CD14-positive monocyte (primary cell): ENCODE measurements around the gene SCARB2. TPM values are rescaled to one million over a fixed set of nuclear protein-coding genes. Genes with fewer than 3 reads are reported as not detected.

Source experiments
- DNase-seq, 3 donors: peaks; one replicate each; pipeline ENCODE4 v3.0.0-alpha.2; 2011 to 2022
- H2AFZ ChIP-seq: 2 replicates; pipeline ENCODE4 v1.6.0; 2012; ENCODE audit warnings: mild to moderate bottlenecking, low read depth, low read length, inconsistent platforms; ENCODE audit not compliant: insufficient read depth, poor library complexity, severe bottlenecking
- H3K27ac ChIP-seq, 2 donors: 1 replicate in 1 of 2; 2 replicates in 1 of 2; pipeline ENCODE4 v1.5.1; 2012 to 2013; ENCODE audit warnings: low read length in 2 of 2, control low read depth in 1 of 2, inconsistent platforms in 1 of 2, low read depth in 1 of 2, mild to moderate bottlenecking in 1 of 2
- H3K27me3 ChIP-seq, 2 donors: one replicate each; pipeline versions ENCODE4 v1.6.0 to v1.6.1; 2011 to 2013; ENCODE audit warnings: low read length in 2 of 2; ENCODE audit not compliant: control insufficient read depth in 2 of 2, insufficient read depth in 2 of 2
- H3K36me3 ChIP-seq, 2 donors: replicated peaks in 1 of 2; 1 replicate in 1 of 2; 2 replicates in 1 of 2; pipeline versions ENCODE4 v1.5.1 to v1.6.1; 2012 to 2013; ENCODE audit warnings: low read length in 2 of 2, control low read depth in 1 of 2, inconsistent platforms in 1 of 2, mild to moderate bottlenecking in 1 of 2; ENCODE audit not compliant: insufficient read depth in 2 of 2, control insufficient read depth in 1 of 2
- H3K4me1 ChIP-seq, 2 donors: 1 replicate in 1 of 2; 2 replicates in 1 of 2; pipeline versions ENCODE4 v1.5.1 to v1.6.1; 2012 to 2013; ENCODE audit warnings: low read length in 2 of 2, control low read depth in 1 of 2, inconsistent platforms in 1 of 2, mild to moderate bottlenecking in 1 of 2, moderate library complexity in 1 of 2; ENCODE audit not compliant: insufficient read depth in 2 of 2, control insufficient read depth in 1 of 2
- H3K4me2 ChIP-seq: replicated peaks from 2 replicates; pipeline ENCODE3; 2012; ENCODE audit warnings: low read length, moderate library complexity, mild to moderate bottlenecking; ENCODE audit not compliant: poor library complexity, severe bottlenecking; ENCODE audit errors: extremely low read depth
- H3K4me3 ChIP-seq, 3 experiments: fragments of 200-600 bp in 1 of 3; sonication (generic) in 1 of 3; replicated peaks in 1 of 3; 1 replicate in 2 of 3; 2 replicates in 1 of 3; pipeline ENCODE4 v1.5.1; 2011 to 2013; ENCODE audit warnings: low read length in 3 of 3, mild to moderate bottlenecking in 3 of 3, control low read depth in 2 of 3, low read depth in 2 of 3, inconsistent platforms in 1 of 3, moderate library complexity in 1 of 3
- H3K79me2 ChIP-seq: 2 replicates; pipeline ENCODE4 v1.6.0; 2012; ENCODE audit warnings: mild to moderate bottlenecking, control low read depth, inconsistent platforms, low read length, moderate library complexity; ENCODE audit not compliant: insufficient read depth
- H3K9ac ChIP-seq: 2 replicates; pipeline ENCODE4 v1.6.0; 2017; ENCODE audit warnings: low read length, mild to moderate bottlenecking; ENCODE audit not compliant: insufficient read depth, poor library complexity, severe bottlenecking
- H3K9me3 ChIP-seq, 2 donors: replicated peaks in 1 of 2; 1 replicate in 1 of 2; 2 replicates in 1 of 2; pipeline versions ENCODE4 v1.5.1 to v1.6.1; 2012 to 2013; ENCODE audit warnings: low read length in 2 of 2, control low read depth in 1 of 2; ENCODE audit not compliant: control insufficient read depth in 1 of 2, insufficient read depth in 1 of 2
- H4K20me1 ChIP-seq: 2 replicates; pipeline ENCODE4 v1.6.0; 2012; ENCODE audit warnings: mild to moderate bottlenecking, low read length, control low read depth, moderate library complexity; ENCODE audit not compliant: insufficient read depth
- H3K27ac Mint-ChIP-seq, 7 donors: one replicate each; pipeline ENCODE4 v1.8.0; 2020; ENCODE audit warnings: mild to moderate bottlenecking in 7 of 7, mixed read lengths in 7 of 7, moderate library complexity in 6 of 7, inconsistent platforms in 2 of 7
- H3K27me3 Mint-ChIP-seq, 3 donors: one replicate each; pipeline ENCODE4 v1.8.0; 2021 to 2022; ENCODE audit warnings: low read depth in 3 of 3, mild to moderate bottlenecking in 3 of 3, mixed read lengths in 3 of 3, moderate library complexity in 3 of 3, inconsistent platforms in 1 of 3
- H3K36me3 Mint-ChIP-seq, 2 donors: one replicate each; pipeline ENCODE4 v1.8.0; 2020; ENCODE audit warnings: mixed read lengths in 2 of 2, inconsistent platforms in 1 of 2, mild to moderate bottlenecking in 1 of 2
- H3K4me1 Mint-ChIP-seq: one replicate; pipeline ENCODE4 v1.8.0; 2020; ENCODE audit warnings: mild to moderate bottlenecking, mixed read lengths
- H3K4me3 Mint-ChIP-seq, 2 donors: one replicate each; pipeline ENCODE4 v1.8.0; 2020; ENCODE audit warnings: mild to moderate bottlenecking in 2 of 2, mixed read lengths in 2 of 2, moderate library complexity in 1 of 2
- H3K9me3 Mint-ChIP-seq, 7 donors: one replicate each; pipeline ENCODE4 v1.8.0; 2020 to 2022; ENCODE audit warnings: mixed read lengths in 7 of 7, mild to moderate bottlenecking in 6 of 7, moderate library complexity in 6 of 7, inconsistent platforms in 2 of 7
- whole genome bisulfite sequencing: methylation state at CpG from one replicate; pipeline ENCODE4 v1.1.5; 2013; ENCODE audit warnings: missing lambda C conversion rate; ENCODE audit not compliant: insufficient coverage; 5-methylcytosine and 5-hydroxymethylcytosine counted together
- intact Hi-C, 2 donors: fragments of 100-400 bp; cut with micrococcal nuclease; formaldehyde crosslinking; loops; one replicate each; pipeline versions ENCODE4 v1.15.0 to v1.15.1; 2023
- polyA plus RNA-seq, 3 donors: library from polyadenylated mRNA; depleted of rRNA in 1 of 3; unstranded in 2 of 3; stranded (reverse) in 1 of 3; fragments of 300-500 nt in 2 of 3; fragments of >200 nt in 1 of 3; fragmentation: Illumina TruSeq in 2 of 3; gene quantifications; 1 replicate in 2 of 3; 2 replicates in 1 of 3; pipeline ENCODE4 v1.2.3, GENCODE V29; 2012 to 2021
- TF ChIP-seq, protein P1 (sequence below): fragments of 200-600 bp; IDR thresholded peaks from one replicate; pipeline ENCODE4 v1.8.0; 2022; ENCODE audit warnings: antibody characterized with exemption, mild to moderate bottlenecking

Gene SCARB2
- polyA plus RNA-seq, 3 donors: 36.8 to 73.0 (median 53.5) TPM

DNA sequence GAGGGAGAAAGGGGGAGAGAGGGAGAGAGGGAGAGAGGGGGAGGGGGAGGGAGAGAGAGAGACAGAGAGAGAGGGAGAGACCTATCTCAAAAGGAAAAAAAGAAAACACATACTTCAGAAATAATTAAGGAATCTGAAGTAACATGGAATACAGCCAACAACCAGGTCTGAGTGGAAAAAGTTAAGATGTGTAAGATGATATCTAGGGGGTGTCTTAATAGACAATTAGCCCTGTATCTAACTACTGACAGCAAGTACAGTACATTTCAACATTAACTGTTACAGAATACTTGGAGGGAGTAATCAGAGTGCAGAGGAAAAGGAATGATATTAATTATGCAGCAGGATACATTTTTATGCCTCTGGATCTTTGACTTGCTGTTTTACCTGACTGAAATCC lies 87.8 kb downstream of the SCARB2 start:
- H3K27me3 Mint-ChIP-seq: no peaks in the 10 kb centered on the region

DNA sequence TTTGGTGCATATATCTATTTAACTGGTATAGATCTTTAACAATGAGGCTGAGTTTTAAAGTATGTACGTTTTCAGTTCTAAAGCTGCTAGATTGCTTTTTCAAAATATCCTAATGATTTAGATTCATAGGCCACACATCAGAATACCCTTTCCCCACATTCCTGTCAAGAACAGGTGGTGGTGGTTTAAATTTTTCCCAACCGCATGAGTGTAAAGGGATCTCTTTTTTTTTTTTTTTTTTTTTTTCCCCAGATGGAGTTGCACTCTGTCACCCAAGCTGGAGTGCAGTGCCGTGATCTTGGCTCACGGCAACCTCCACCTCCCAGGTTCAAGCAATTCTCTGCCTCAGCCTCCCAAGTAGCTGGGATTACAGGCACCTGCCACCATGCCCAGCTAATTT lies 93.4 kb downstream of the SCARB2 start:
- Histone ChIP-seq H3K79me2 (no peaks in the 10 kb centered on the region), H3K9ac (no peak overlapping the region), H3K27ac (no peak overlapping the region), H3K36me3 (peaks cover 78 to 97% of the 10 kb centered on the region in 2 donors), H3K27me3 (no peaks in the 10 kb centered on the region), H2AFZ (no peak overlapping the region), H3K4me1 (no peaks in the 10 kb centered on the region), H3K9me3 (no peaks in the 10 kb centered on the region), H4K20me1 (no peaks in the 10 kb centered on the region), H3K4me2 (no peak overlapping the region), H3K4me3 (no peak overlapping the region)
- TF ChIP-seq, protein P1, sequence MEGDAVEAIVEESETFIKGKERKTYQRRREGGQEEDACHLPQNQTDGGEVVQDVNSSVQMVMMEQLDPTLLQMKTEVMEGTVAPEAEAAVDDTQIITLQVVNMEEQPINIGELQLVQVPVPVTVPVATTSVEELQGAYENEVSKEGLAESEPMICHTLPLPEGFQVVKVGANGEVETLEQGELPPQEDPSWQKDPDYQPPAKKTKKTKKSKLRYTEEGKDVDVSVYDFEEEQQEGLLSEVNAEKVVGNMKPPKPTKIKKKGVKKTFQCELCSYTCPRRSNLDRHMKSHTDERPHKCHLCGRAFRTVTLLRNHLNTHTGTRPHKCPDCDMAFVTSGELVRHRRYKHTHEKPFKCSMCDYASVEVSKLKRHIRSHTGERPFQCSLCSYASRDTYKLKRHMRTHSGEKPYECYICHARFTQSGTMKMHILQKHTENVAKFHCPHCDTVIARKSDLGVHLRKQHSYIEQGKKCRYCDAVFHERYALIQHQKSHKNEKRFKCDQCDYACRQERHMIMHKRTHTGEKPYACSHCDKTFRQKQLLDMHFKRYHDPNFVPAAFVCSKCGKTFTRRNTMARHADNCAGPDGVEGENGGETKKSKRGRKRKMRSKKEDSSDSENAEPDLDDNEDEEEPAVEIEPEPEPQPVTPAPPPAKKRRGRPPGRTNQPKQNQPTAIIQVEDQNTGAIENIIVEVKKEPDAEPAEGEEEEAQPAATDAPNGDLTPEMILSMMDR: no peak
- DNase-seq: no peak
- H3K27me3 Mint-ChIP-seq: no peaks in the 10 kb centered on the region
- no peak overlapping the region for H3K27ac Mint-ChIP-seq
- intact Hi-C loops: no loop called here
- H3K9me3 Mint-ChIP-seq: peaks cover 0 to 4% (median 0%) of the 10 kb centered on the region in 7 donors
- peaks cover 62 to 86% of the 10 kb centered on the region in 2 donors for H3K36me3 Mint-ChIP-seq
- no peak overlapping the region for H3K4me3 Mint-ChIP-seq
- H3K4me1 Mint-ChIP-seq: no peaks in the 10 kb centered on the region
- WGBS: no CpG with 5 or more reads among the region's 4 CpGs

More for the DNA sequence above, 87.8 kb downstream of the SCARB2 start:
- H3K36me3 ChIP-seq: peaks cover 48 to 86% of the 10 kb centered on the region in 2 donors
- no peak overlapping the region for H3K4me3 Mint-ChIP-seq
- no peaks in the 10 kb centered on the region for H3K79me2 ChIP-seq
- DNase-seq: no peak
- H3K4me1 ChIP-seq: no peaks in the 10 kb centered on the region
- TF ChIP-seq, protein P1: no peak
- H3K27ac ChIP-seq: no peak overlapping the region
- H3K4me1 Mint-ChIP-seq: no peaks in the 10 kb centered on the region
- no peaks in the 10 kb centered on the region for H3K9me3 ChIP-seq
- no peak overlapping the region for H3K27ac Mint-ChIP-seq
- H3K36me3 Mint-ChIP-seq: peaks cover 63 to 78% of the 10 kb centered on the region in 2 donors
- no peak overlapping the region for H3K4me2 ChIP-seq
- H3K9ac ChIP-seq: no peak overlapping the region
- peaks cover 0 to 4% (median 0%) of the 10 kb centered on the region in 7 donors for H3K9me3 Mint-ChIP-seq
- H2AFZ ChIP-seq: no peak overlapping the region
- intact Hi-C loops: no loop called here
- no peaks in the 10 kb centered on the region for H3K27me3 ChIP-seq
- no peaks in the 10 kb centered on the region for H4K20me1 ChIP-seq
- H3K4me3 ChIP-seq: no peak overlapping the region
